IMR-90 (cell line): ENCODE data around the gene OR5H15. TPM values are rescaled to one million over a fixed set of nuclear protein-coding genes. Genes with fewer than 3 reads are reported as not detected.

Experiments
- ATAC-seq: fragments of 200-7000 bp; cut with Tn5 transposase; 2 replicates; pipeline ENCODE4 v1.9.1; 2020; ENCODE audit warnings: low read depth, mild to moderate bottlenecking, moderate library complexity
- BruUV-seq: library from RNA; stranded (reverse); fragments of 400-500 nt; replicated peaks from 2 replicates; lab custom pipeline; 2021; lab: Mats Ljungman, UMichigan
- CTCF ChIA-PET: fragments of 300-600 bp; formaldehyde crosslinking; extraction: SDS; loops from one replicate; lab custom pipeline; 2021; ENCODE audit warnings: antibody characterized with exemption; lab: Yijun Ruan, JAX
- POLR2A ChIA-PET: fragments of 300-600 bp; sonication (Branson Sonifier 250); formaldehyde crosslinking; loops from one replicate; lab custom pipeline; 2022; ENCODE audit warnings: antibody characterized with exemption; ENCODE audit not compliant: unreplicated experiment; lab: Charles Lee
- DNase-seq: peaks from one replicate; pipeline ENCODE4 v3.0.0; 2013
- H2AFZ ChIP-seq: replicated peaks from 2 replicates; pipeline ENCODE3; 2013; ENCODE audit warnings: low read length, mild to moderate bottlenecking; ENCODE audit not compliant: poor library complexity
- H2AK5ac ChIP-seq: 2 replicates; pipeline ENCODE4 v1.6.1; 2013; ENCODE audit warnings: low read depth, low read length, inconsistent platforms
- H2AK9ac ChIP-seq: replicated peaks from 2 replicates; pipeline ENCODE3; 2013; ENCODE audit warnings: mild to moderate bottlenecking, low read depth, low read length, moderate library complexity; ENCODE audit not compliant: poor library complexity
- H2BK120ac ChIP-seq: 2 replicates; pipeline ENCODE4 v1.6.1; 2013; ENCODE audit warnings: low read depth, low read length, inconsistent platforms
- H2BK15ac ChIP-seq: 3 replicates; pipeline ENCODE4 v1.6.1; 2013; ENCODE audit warnings: low read depth, low read length, inconsistent platforms
- H2BK20ac ChIP-seq: 2 replicates; pipeline ENCODE4 v1.6.1; 2013; ENCODE audit warnings: low read depth, mild to moderate bottlenecking, inconsistent platforms, low read length, moderate library complexity
- H2BK5ac ChIP-seq: 2 replicates; pipeline ENCODE4 v1.6.1; 2013; ENCODE audit warnings: mild to moderate bottlenecking, low read depth, low read length, inconsistent platforms; ENCODE audit not compliant: poor library complexity, severe bottlenecking
- H3K14ac ChIP-seq: replicated peaks from 2 replicates; pipeline ENCODE4 v1.6.1; 2013; ENCODE audit warnings: low read depth, low read length, inconsistent platforms
- H3K18ac ChIP-seq: 2 replicates; pipeline ENCODE4 v1.6.1; 2013; ENCODE audit warnings: low read depth, low read length, control low read depth
- H3K23ac ChIP-seq: 2 replicates; pipeline ENCODE4 v1.6.1; 2013; ENCODE audit warnings: low read depth, low read length, inconsistent platforms
- H3K27ac ChIP-seq: 2 replicates; pipeline ENCODE4 v1.5.1; 2013; ENCODE audit warnings: mild to moderate bottlenecking, control low read depth, low read length; ENCODE audit not compliant: insufficient read depth
- H3K27me3 ChIP-seq: 2 replicates; pipeline ENCODE4 v1.6.1; 2013; ENCODE audit warnings: low read length; ENCODE audit not compliant: control insufficient read depth, insufficient read depth
- H3K36me3 ChIP-seq: 2 replicates; pipeline ENCODE4 v1.6.1; 2013; ENCODE audit warnings: low read length, mixed read lengths; ENCODE audit not compliant: control insufficient read depth, insufficient read depth
- H3K4ac ChIP-seq: 2 replicates; pipeline ENCODE4 v1.6.1; 2013; ENCODE audit warnings: low read depth, low read length, inconsistent platforms
- H3K4me1 ChIP-seq: 2 replicates; pipeline ENCODE4 v1.6.1; 2013; ENCODE audit warnings: low read length, mixed read lengths; ENCODE audit not compliant: control insufficient read depth, insufficient read depth
- H3K4me2 ChIP-seq: 2 replicates; pipeline ENCODE4 v1.6.1; 2013; ENCODE audit warnings: low read depth, mild to moderate bottlenecking, control low read depth, low read length, moderate library complexity
- H3K4me3 ChIP-seq: 2 replicates; pipeline ENCODE4 v1.5.1; 2013; ENCODE audit warnings: low read depth, mild to moderate bottlenecking, control low read depth, low read length, moderate library complexity; ENCODE audit not compliant: insufficient read depth
- H3K56ac ChIP-seq: 2 replicates; pipeline ENCODE4 v1.6.1; 2013; ENCODE audit warnings: low read length, inconsistent platforms; ENCODE audit not compliant: insufficient read depth; ENCODE audit errors: extremely low read depth
- H3K79me1 ChIP-seq, 2 experiments: 2 replicates each; pipeline ENCODE4 v1.6.1; 2013; ENCODE audit warnings: low read length in 2 of 2, inconsistent platforms in 1 of 2, low read depth in 1 of 2
- H3K9ac ChIP-seq: 2 replicates; pipeline ENCODE4 v1.6.1; 2013; ENCODE audit warnings: low read depth, low read length, control low read depth
- H3K9me1 ChIP-seq: 2 replicates; pipeline ENCODE4 v1.6.1; 2013; ENCODE audit warnings: low read length, inconsistent platforms; ENCODE audit not compliant: insufficient read depth
- H3K9me3 ChIP-seq: 2 replicates; pipeline ENCODE4 v1.6.1; 2013; ENCODE audit warnings: low read length; ENCODE audit not compliant: control insufficient read depth, insufficient read depth
- H4K20me1 ChIP-seq: 2 replicates; pipeline ENCODE4 v1.6.1; 2013; ENCODE audit warnings: low read length, inconsistent platforms; ENCODE audit not compliant: insufficient read depth
- H4K5ac ChIP-seq: 2 replicates; pipeline ENCODE4 v1.6.1; 2013; ENCODE audit warnings: mild to moderate bottlenecking, low read depth, low read length, control low read depth
- H4K8ac ChIP-seq, 2 experiments: 2 replicates each; pipeline ENCODE4 v1.6.1; 2013; ENCODE audit warnings: low read depth in 2 of 2, low read length in 2 of 2, control low read depth in 1 of 2, inconsistent platforms in 1 of 2
- H4K91ac ChIP-seq: 2 replicates; pipeline ENCODE4 v1.6.1; 2013; ENCODE audit warnings: low read depth, low read length, inconsistent platforms; ENCODE audit not compliant: insufficient read depth
- BHLHE40 ChIP-seq: fragments of 150-350 bp; IDR thresholded peaks from 2 replicates; pipeline ENCODE4 v1.6.1; 2016; ENCODE audit warnings: mild to moderate bottlenecking, low read depth, low read length
- CEBPB ChIP-seq: IDR thresholded peaks from 2 replicates; pipeline ENCODE4 v1.6.1; 2012; ENCODE audit warnings: low read depth, low read length, improper control_type of control experiment
- CHD1 ChIP-seq: IDR thresholded peaks from 2 replicates; pipeline ENCODE4 v1.6.1; 2012; ENCODE audit warnings: low read depth, low read length, improper control_type of control experiment
- CTCF ChIP-seq: conservative IDR thresholded peaks from 2 replicates; pipeline ENCODE4 v1.5.1; 2012; ENCODE audit warnings: mild to moderate bottlenecking, low read depth, low read length, improper control_type of control experiment
- FOS ChIP-seq: fragments of 150-350 bp; IDR thresholded peaks from 2 replicates; pipeline ENCODE4 v1.6.1; 2016; ENCODE audit warnings: low read depth, low read length
- MAFK ChIP-seq: IDR thresholded peaks from 2 replicates; pipeline ENCODE4 v1.6.1; 2012; ENCODE audit warnings: low read depth, low read length, improper control_type of control experiment
- MAZ ChIP-seq: IDR thresholded peaks from 2 replicates; pipeline ENCODE4 v1.6.1; 2012; ENCODE audit warnings: low read depth, mild to moderate bottlenecking, low read length, improper control_type of control experiment, moderate library complexity, borderline replicate concordance
- MXI1 ChIP-seq: IDR thresholded peaks from 2 replicates; pipeline ENCODE4 v1.6.1; 2012; ENCODE audit warnings: low read depth, mild to moderate bottlenecking, low read length, moderate library complexity, borderline replicate concordance
- NFE2L2 ChIP-seq: fragments of 150-350 bp; IDR thresholded peaks from 2 replicates; pipeline ENCODE4 v1.6.1; 2016; ENCODE audit warnings: low read depth, mild to moderate bottlenecking, low read length
- POLR2A ChIP-seq: IDR thresholded peaks from 2 replicates; pipeline ENCODE4 v1.6.1; 2012; ENCODE audit warnings: mild to moderate bottlenecking, low read depth, low read length
- RAD21 ChIP-seq: IDR thresholded peaks from 2 replicates; pipeline ENCODE4 v1.6.1; 2012; ENCODE audit warnings: low read length, improper control_type of control experiment
- RCOR1 ChIP-seq: IDR thresholded peaks from 2 replicates; pipeline ENCODE4 v1.6.1; 2012; ENCODE audit warnings: mild to moderate bottlenecking, low read length, improper control_type of control experiment; ENCODE audit not compliant: insufficient replicate concordance
- SMC3 ChIP-seq: fragments of 150-350 bp; IDR thresholded peaks from 2 replicates; pipeline ENCODE4 v1.6.1; 2016; ENCODE audit warnings: low read depth, mild to moderate bottlenecking, antibody characterized with exemption, low read length, moderate library complexity
- dilution Hi-C: fragments of 300-500 bp; cut with HindIII; formaldehyde crosslinking; loops from one replicate; pipeline ENCODE4 v1.14.3; 2018; ENCODE audit warnings: low sequenced_read_pairs; ENCODE audit not compliant: unreplicated experiment
- in situ Hi-C: fragments of 300-500 bp; cut with MboI; formaldehyde crosslinking; loops from 3 replicates; pipeline ENCODE4 v1.14.3; 2019; ENCODE audit warnings: low sequenced_read_pairs, inconsistent platforms, mixed read lengths
- intact Hi-C: fragments of 100-400 bp; cut with micrococcal nuclease; formaldehyde crosslinking; loops from 2 replicates; pipeline ENCODE4 v1.10.0; 2022
- polyA plus RNA-seq, 3 experiments: library from polyadenylated mRNA; depleted of rRNA; stranded (reverse); fragments of >200 nt; gene quantifications; 2 replicates each; pipeline ENCODE4 v1.2.3, GENCODE V29; 2012; ENCODE audit warnings: low replicate concordance in 1 of 3
- total RNA-seq: library from RNA; depleted of rRNA; stranded (reverse); fragments of >200 nt; gene quantifications from 2 replicates; pipeline ENCODE4 v1.2.3, GENCODE V29; 2012
- TF ChIP-seq, protein P1 (sequence below): fragments of 150-350 bp; IDR thresholded peaks from 2 replicates; pipeline ENCODE4 v1.6.1; 2016; ENCODE audit warnings: low read depth, mild to moderate bottlenecking, low read length, moderate library complexity, borderline replicate concordance

OR5H15 gene
- total and polyA plus RNA-seq, 2 of the 4 experiments (the other 2 are of a cell fraction), result not detected

- TF ChIP-seq CTCF (no peak), SMC3 (no peak), MAZ (no peak), FOS (no peak), BHLHE40 (no peak), CEBPB (no peak), MAFK (no peak), RAD21 (no peak), RCOR1 (no peak), CHD1 (no peak), MXI1 (no peak), POLR2A (no peak), NFE2L2 (no peak)
- TF ChIP-seq, protein P1, sequence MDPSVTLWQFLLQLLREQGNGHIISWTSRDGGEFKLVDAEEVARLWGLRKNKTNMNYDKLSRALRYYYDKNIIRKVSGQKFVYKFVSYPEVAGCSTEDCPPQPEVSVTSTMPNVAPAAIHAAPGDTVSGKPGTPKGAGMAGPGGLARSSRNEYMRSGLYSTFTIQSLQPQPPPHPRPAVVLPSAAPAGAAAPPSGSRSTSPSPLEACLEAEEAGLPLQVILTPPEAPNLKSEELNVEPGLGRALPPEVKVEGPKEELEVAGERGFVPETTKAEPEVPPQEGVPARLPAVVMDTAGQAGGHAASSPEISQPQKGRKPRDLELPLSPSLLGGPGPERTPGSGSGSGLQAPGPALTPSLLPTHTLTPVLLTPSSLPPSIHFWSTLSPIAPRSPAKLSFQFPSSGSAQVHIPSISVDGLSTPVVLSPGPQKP, result no peak
- Histone ChIP-seq H3K18ac (no peak overlapping the region), H2BK20ac (no peak overlapping the region), H2BK5ac (no peak overlapping the region), H2BK120ac (no peak overlapping the region), H3K4me3 (no peak overlapping the region), H3K14ac (no peak overlapping the region), H2BK15ac (no peak overlapping the region), H3K9me3 (no peaks in the 10 kb centered on the region), H3K36me3 (no peaks in the 10 kb centered on the region), H3K4ac (no peak overlapping the region), H4K8ac (no peak overlapping the region), H2AFZ (no peak overlapping the region), H2AK9ac (no peak overlapping the region), H4K91ac (no peak overlapping the region), H2AK5ac (no peak overlapping the region), H3K9ac (no peak overlapping the region), H4K5ac (no peak overlapping the region), H3K23ac (no peak overlapping the region), H3K27ac (no peak overlapping the region), H3K56ac (no peak overlapping the region), H3K27me3 (no peaks in the 10 kb centered on the region), H3K4me1 (no peaks in the 10 kb centered on the region), H3K79me1 (no peaks in the 10 kb centered on the region), H4K20me1 (no peaks in the 10 kb centered on the region), H3K9me1 (no peaks in the 10 kb centered on the region), H3K4me2 (no peak overlapping the region)
- no peak for ATAC-seq
- CTCF ChIA-PET, result no interaction called here
- dilution Hi-C loops (no loop called here), in situ Hi-C loops (no loop called here), intact Hi-C loops (no loop called here)
- DNase-seq, result no peak
- POLR2A ChIA-PET, result no interaction called here
- no TSS peak for BruUV-seq
These were observed 26.0 kb upstream of the OR5H15 start for GRCh38 chr3:98140531-98140930.
